Measurements from ENCODE around the gene PLXND1.

DNA sequence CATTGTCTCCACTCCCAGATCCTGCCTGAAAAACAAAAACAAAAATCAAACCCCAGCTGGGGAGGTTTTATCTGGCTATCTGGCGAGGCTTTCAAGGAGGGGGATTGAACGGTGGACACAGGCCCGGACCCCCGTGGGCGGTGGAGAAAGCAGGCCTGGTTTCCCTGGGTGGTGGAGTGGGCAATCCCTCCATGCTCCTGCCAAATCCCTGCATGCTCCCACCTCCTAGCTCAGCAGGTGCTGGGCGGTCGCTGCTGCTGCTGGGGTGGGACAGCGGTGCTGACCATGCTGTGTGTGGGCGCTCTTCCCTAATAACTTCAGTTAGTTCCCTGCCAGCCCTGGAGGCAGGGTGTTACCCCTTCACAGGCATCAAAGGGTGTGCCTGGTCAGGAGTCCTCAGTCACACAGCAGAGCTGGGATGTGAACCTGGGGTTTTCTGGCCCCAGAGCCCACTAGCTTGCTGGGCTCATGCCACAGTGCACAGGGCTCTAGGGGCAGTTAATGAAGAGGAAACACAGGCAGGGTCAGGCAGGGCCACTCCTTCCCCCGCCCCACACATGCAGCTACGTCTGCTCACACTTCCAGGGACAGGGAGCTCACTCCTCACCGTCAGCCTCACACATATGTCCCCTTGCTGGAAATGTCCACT lies 15.9 kb upstream of the PLXND1 start:
- TF ChIP-seq, protein P1, sequence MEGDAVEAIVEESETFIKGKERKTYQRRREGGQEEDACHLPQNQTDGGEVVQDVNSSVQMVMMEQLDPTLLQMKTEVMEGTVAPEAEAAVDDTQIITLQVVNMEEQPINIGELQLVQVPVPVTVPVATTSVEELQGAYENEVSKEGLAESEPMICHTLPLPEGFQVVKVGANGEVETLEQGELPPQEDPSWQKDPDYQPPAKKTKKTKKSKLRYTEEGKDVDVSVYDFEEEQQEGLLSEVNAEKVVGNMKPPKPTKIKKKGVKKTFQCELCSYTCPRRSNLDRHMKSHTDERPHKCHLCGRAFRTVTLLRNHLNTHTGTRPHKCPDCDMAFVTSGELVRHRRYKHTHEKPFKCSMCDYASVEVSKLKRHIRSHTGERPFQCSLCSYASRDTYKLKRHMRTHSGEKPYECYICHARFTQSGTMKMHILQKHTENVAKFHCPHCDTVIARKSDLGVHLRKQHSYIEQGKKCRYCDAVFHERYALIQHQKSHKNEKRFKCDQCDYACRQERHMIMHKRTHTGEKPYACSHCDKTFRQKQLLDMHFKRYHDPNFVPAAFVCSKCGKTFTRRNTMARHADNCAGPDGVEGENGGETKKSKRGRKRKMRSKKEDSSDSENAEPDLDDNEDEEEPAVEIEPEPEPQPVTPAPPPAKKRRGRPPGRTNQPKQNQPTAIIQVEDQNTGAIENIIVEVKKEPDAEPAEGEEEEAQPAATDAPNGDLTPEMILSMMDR (IDR thresholded peaks at IDR 0.05): no peak
- TF ChIP-seq POLR2A (IDR thresholded peaks at IDR 0.05): no peak
